HEK293T (cell line): ENCODE measurements around the gene SIRT7.

Experiments
- ARNT ChIP-seq: fragments of 450-650 bp; IDR thresholded peaks from 2 replicates; pipeline ENCODE4 v1.6.1; 2017; ENCODE audit warnings: mild to moderate bottlenecking
- BHLHE40 ChIP-seq: fragments of 450-650 bp; IDR thresholded peaks from 2 replicates; pipeline ENCODE4 v1.6.1; 2016; ENCODE audit warnings: mild to moderate bottlenecking, moderate library complexity, borderline replicate concordance
- CTBP1 ChIP-seq: fragments of 450-650 bp; IDR thresholded peaks from 2 replicates; pipeline ENCODE4 v1.6.1; 2016; ENCODE audit warnings: borderline replicate concordance
- ELF4 ChIP-seq: fragments of 450-650 bp; IDR thresholded peaks from 2 replicates; pipeline ENCODE4 v1.6.1; 2017; ENCODE audit warnings: antibody characterized with exemption
- FOXK2 ChIP-seq: fragments of 450-650 bp; IDR thresholded peaks from 2 replicates; pipeline ENCODE4 v1.6.1; 2016; ENCODE audit warnings: mild to moderate bottlenecking
- NFRKB ChIP-seq: fragments of 450-650 bp; IDR thresholded peaks from 2 replicates; pipeline ENCODE4 v1.6.1; 2016; ENCODE audit warnings: mild to moderate bottlenecking, moderate library complexity
- PKNOX1 ChIP-seq: fragments of 450-650 bp; IDR thresholded peaks from 2 replicates; pipeline ENCODE4 v1.6.1; 2016
- SP1 ChIP-seq: fragments of 450-650 bp; IDR thresholded peaks from 2 replicates; pipeline ENCODE4 v1.6.1; 2017
- TARDBP ChIP-seq: fragments of 450-650 bp; IDR thresholded peaks from 2 replicates; pipeline ENCODE4 v1.6.1; 2016

- TF ChIP-seq ARNT (no peak), PKNOX1 (no peak), BHLHE40 (no peak), SP1 (no peak), TARDBP (no peak), NFRKB (no peak), CTBP1 (no peak), ELF4 (no peak), FOXK2 (no peak)
These were observed 18.3 kb downstream of the SIRT7 start for GRCh38 chr17:81899514-81900166.
